Measurements from ENCODE around the gene NKX2-8. TPM values are rescaled to one million over a fixed set of nuclear protein-coding genes. Genes with fewer than 3 reads are reported as not detected.

NKX2-8 gene
- total RNA-seq, 1 experiment from 2014 or later: not detected

DNA sequence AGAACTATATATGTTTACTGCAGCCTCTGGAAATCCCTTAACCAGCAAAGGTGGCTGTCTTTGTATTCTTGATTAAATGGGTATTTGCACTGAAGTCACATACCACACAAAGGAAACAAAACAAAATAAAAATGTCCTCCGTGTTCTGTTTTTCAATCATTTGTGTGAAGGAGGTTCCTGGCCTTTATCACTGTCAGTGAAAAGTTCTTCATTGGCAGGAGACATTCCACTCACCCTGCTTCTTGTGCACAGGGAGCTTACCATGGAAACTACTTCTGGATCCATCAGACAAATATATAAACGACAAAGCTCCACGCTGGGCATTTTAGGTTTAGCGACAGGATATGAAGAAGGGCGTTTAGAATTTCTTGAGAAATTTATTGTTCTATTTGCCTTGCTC lies 5.7 kb upstream of the NKX2-8 start (continued):
- TF ChIP-seq NFATC4 (CRISPR knock-in tag; IDR thresholded peaks at IDR 0.05) (no peak), JAZF1 (CRISPR knock-in tag; IDR thresholded peaks at IDR 0.05) (no peak), TEAD4 (CRISPR knock-in tag; IDR thresholded peaks at IDR 0.05) (no peak), TP53 (CRISPR knock-in tag; IDR thresholded peaks at IDR 0.05) (no peak), CREM (CRISPR knock-in tag; IDR thresholded peaks at IDR 0.05) (no peak)
- TF ChIP-seq, protein P1, sequence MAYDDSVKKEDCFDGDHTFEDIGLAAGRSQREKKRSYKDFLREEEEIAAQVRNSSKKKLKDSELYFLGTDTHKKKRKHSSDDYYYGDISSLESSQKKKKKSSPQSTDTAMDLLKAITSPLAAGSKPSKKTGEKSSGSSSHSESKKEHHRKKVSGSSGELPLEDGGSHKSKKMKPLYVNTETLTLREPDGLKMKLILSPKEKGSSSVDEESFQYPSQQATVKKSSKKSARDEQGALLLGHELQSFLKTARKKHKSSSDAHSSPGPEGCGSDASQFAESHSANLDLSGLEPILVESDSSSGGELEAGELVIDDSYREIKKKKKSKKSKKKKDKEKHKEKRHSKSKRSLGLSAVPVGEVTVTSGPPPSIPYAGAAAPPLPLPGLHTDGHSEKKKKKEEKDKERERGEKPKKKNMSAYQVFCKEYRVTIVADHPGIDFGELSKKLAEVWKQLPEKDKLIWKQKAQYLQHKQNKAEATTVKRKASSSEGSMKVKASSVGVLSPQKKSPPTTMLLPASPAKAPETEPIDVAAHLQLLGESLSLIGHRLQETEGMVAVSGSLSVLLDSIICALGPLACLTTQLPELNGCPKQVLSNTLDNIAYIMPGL (CRISPR knock-in tag; IDR thresholded peaks at IDR 0.05): no peak

DNA sequence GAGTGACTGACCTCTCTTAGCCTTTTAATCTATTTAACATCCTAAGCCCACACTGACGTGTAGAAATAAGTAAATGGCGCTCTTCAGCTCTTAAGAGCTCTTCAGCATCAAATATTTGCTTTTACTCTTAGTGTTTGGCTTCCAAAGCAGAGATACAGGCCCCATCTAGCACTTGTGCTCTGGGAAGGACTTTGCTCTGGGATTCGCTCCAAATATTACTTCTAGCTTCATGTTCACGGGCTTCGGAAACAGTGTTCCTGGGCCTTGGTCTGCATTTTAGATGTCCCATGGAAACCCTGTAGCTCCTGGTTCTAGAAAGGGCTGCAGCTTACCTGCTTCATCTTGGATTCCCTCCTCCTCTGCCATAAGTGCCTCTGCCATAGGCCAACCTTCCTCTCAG lies 2.7 kb upstream of the NKX2-8 start:
- TF ChIP-seq, protein P2, sequence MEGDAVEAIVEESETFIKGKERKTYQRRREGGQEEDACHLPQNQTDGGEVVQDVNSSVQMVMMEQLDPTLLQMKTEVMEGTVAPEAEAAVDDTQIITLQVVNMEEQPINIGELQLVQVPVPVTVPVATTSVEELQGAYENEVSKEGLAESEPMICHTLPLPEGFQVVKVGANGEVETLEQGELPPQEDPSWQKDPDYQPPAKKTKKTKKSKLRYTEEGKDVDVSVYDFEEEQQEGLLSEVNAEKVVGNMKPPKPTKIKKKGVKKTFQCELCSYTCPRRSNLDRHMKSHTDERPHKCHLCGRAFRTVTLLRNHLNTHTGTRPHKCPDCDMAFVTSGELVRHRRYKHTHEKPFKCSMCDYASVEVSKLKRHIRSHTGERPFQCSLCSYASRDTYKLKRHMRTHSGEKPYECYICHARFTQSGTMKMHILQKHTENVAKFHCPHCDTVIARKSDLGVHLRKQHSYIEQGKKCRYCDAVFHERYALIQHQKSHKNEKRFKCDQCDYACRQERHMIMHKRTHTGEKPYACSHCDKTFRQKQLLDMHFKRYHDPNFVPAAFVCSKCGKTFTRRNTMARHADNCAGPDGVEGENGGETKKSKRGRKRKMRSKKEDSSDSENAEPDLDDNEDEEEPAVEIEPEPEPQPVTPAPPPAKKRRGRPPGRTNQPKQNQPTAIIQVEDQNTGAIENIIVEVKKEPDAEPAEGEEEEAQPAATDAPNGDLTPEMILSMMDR (IDR thresholded peaks at IDR 0.05): no peak
- no peaks in the 10 kb centered on the region for H3K9me3 Mint-ChIP-seq
- DNase-seq (ENCODE audit: low spot score): no peak
- CTCF ChIA-PET: interaction anchor here (0.7 to 8.2 kb wide), 8 partner anchors 9 to 515 kb away, joined by 3 to 145 read pairs (median 6); partner anchors contain the start of gene NKX2-1
- H3K4me3 Mint-ChIP-seq: no peak overlapping the region
- ATAC-seq: no peak
- H3K36me3 Mint-ChIP-seq: no peaks in the 10 kb centered on the region
- no peak overlapping the region for H3K27ac Mint-ChIP-seq
- no peaks in the 10 kb centered on the region; the same call in 1 of the 2 replicates for H3K27me3 Mint-ChIP-seq (ENCODE audit: low read depth)
- POLR2A ChIA-PET: interaction anchor here (1.4 kb wide), 1 partner anchor 65 kb away, joined by 4 read pairs; no protein-coding TSS in a partner anchor
- H3K4me1 Mint-ChIP-seq: peaks cover 28% of the 10 kb centered on the region

DNA sequence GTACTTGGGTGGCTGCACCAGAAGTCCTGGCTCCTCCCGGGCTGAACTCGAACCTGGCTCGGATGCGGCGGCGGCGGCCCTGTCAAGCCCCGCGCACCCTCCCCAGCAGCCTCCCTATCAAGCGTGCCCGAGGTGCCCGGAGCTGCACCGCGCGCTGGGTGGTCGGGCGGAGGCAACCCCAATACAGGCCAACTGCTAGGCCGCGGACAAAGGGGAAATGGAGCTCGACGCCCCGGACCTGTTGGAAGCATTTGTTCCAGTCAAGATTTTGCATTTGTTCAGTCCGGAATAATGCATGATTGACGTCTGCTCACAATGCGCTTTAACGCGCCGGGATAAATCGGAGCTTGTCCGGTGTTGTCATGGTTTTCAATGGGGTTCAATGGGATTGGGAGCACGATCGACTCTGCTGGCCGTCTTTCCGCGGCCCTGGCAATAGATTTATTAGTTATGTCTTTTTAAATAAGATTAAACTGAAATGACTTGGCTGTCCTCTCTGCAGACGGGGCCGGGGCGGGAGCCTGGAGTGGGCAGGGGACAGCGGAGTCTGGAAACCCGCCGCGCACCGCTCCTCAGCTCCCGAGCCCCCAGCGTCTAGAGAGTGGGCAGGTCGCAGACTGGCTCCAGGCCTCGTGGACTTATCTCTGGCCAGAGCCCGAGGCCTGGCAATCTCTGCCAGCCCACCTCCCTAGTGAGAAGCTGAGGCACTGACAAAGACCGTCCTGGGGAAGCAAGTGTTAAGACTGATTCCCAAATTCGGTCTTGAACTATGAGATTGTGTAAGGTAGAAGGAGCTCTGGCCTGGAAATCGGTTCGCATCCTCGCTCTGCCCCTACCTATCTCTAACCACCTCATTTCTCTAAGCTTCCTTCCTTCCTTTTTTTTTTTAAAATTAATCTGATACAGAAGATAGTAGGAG lies 1.7 kb upstream of the NKX2-8 start:
- peak; percentile 29 for DNase-seq (ENCODE audit: low spot score)
- ChIA-PET CTCF (interaction anchor here (1.1 to 8.2 kb wide), 9 partner anchors 20 to 514 kb away, joined by 3 to 145 read pairs (median 9); partner anchors contain the start of gene NKX2-1), POLR2A (interaction anchor here (0.9 to 1.4 kb wide), 4 partner anchors 62 to 75 kb away, joined by 3 to 4 read pairs (median 3); no protein-coding TSS in a partner anchor)
- TF ChIP-seq SP1 (CRISPR knock-in tag; conservative IDR thresholded peaks at IDR 0.05) (no peak), NR3C1 (CRISPR knock-in tag; conservative IDR thresholded peaks at IDR 0.05; ENCODE audit: low read depth) (no peak), NR1H2 (CRISPR knock-in tag; IDR thresholded peaks at IDR 0.05) (no peak), RORB (CRISPR knock-in tag; IDR thresholded peaks at IDR 0.05) (no peak), EMX1 (CRISPR knock-in tag; IDR thresholded peaks at IDR 0.05) (no peak), ZNF232 (CRISPR knock-in tag; IDR thresholded peaks at IDR 0.05) (no peak), IRF2 (CRISPR knock-in tag; IDR thresholded peaks at IDR 0.05; ENCODE audit: borderline replicate concordance, low read depth) (no peak), TEAD4 (CRISPR knock-in tag; IDR thresholded peaks at IDR 0.05) (no peak)
- TF ChIP-seq, protein P3, sequence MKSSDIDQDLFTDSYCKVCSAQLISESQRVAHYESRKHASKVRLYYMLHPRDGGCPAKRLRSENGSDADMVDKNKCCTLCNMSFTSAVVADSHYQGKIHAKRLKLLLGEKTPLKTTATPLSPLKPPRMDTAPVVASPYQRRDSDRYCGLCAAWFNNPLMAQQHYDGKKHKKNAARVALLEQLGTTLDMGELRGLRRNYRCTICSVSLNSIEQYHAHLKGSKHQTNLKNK (CRISPR knock-in tag; IDR thresholded peaks at IDR 0.05): no peak
- TF ChIP-seq, protein P4, sequence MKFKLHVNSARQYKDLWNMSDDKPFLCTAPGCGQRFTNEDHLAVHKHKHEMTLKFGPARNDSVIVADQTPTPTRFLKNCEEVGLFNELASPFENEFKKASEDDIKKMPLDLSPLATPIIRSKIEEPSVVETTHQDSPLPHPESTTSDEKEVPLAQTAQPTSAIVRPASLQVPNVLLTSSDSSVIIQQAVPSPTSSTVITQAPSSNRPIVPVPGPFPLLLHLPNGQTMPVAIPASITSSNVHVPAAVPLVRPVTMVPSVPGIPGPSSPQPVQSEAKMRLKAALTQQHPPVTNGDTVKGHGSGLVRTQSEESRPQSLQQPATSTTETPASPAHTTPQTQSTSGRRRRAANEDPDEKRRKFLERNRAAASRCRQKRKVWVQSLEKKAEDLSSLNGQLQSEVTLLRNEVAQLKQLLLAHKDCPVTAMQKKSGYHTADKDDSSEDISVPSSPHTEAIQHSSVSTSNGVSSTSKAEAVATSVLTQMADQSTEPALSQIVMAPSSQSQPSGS (CRISPR knock-in tag; IDR thresholded peaks at IDR 0.05; ENCODE audit: borderline replicate concordance, low read depth): no peak
- TF ChIP-seq, protein P5, sequence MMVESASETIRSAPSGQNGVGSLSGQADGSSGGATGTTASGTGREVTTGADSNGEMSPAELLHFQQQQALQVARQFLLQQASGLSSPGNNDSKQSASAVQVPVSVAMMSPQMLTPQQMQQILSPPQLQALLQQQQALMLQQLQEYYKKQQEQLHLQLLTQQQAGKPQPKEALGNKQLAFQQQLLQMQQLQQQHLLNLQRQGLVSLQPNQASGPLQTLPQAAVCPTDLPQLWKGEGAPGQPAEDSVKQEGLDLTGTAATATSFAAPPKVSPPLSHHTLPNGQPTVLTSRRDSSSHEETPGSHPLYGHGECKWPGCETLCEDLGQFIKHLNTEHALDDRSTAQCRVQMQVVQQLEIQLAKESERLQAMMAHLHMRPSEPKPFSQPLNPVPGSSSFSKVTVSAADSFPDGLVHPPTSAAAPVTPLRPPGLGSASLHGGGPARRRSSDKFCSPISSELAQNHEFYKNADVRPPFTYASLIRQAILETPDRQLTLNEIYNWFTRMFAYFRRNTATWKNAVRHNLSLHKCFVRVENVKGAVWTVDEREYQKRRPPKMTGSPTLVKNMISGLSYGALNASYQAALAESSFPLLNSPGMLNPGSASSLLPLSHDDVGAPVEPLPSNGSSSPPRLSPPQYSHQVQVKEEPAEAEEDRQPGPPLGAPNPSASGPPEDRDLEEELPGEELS (CRISPR knock-in tag; IDR thresholded peaks at IDR 0.05): no peak
- peaks cover 29% of the 10 kb centered on the region for H3K4me1 Mint-ChIP-seq
- no peak overlapping the region for H3K27ac Mint-ChIP-seq
- H3K9me3 Mint-ChIP-seq: no peaks in the 10 kb centered on the region
- H3K36me3 Mint-ChIP-seq: no peaks in the 10 kb centered on the region
- H3K27me3 Mint-ChIP-seq (ENCODE audit: low read depth): no peaks in the 10 kb centered on the region; the same call in 1 of the 2 replicates
- ATAC-seq: no peak
- no peak overlapping the region for H3K4me3 Mint-ChIP-seq

All from WTC11 (cell line).